ENCODE measurements around the gene ARHGAP24. TPM values are rescaled to one million over a fixed set of nuclear protein-coding genes. Genes with fewer than 3 reads are reported as not detected.

Gene ARHGAP24
- total and polyA plus RNA-seq, 4 donors: 1.8 to 15.2 (median 3.3) TPM

DNA sequence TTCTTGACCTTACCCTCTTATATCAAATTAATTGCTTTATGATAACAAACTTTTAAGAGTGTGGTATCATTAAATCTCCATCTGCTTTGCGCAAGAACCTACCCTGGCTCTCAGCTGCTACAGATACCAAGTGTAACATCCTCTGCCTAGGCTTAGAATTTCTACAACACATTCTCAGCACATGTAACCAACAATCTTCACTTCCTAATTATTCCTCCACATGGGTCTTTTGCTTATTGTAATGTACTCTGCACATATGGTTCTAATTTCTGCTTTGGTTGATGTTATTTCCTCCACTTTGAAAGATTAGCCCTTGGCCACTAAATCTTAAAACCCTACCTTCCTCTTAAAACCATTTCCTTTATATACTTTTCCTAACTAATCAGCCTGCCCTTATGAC is 242.4 kb downstream of the ARHGAP24 start:
- 97% methylated on average over 1 of the region's 1 CpG for WGBS
- no peaks in the 10 kb centered on the region for H3K27me3 ChIP-seq (ENCODE audit: control insufficient read depth in 4 of 4, insufficient read depth in 4 of 4, low read length in 3 of 4)
- peaks cover 0 to 1% (median 0%) of the 10 kb centered on the region in 4 donors for H3K9me3 ChIP-seq (ENCODE audit: control insufficient read depth in 4 of 4, low read length in 3 of 4)
- no peak overlapping the region for H3K27ac ChIP-seq (ENCODE audit: low read depth in 1 of 2, low read length in 2 of 2)
- no peak overlapping the region for H3K9ac ChIP-seq (ENCODE audit: low read depth in 1 of 2, low read length in 2 of 2)
- no peaks in the 10 kb centered on the region for H3K36me3 ChIP-seq (ENCODE audit: control insufficient read depth in 4 of 4, insufficient read depth in 3 of 4, low read depth in 1 of 4, low read length in 3 of 4)
- H3K4me3 ChIP-seq (ENCODE audit: low read depth in 1 of 3, low read length in 3 of 3): no peak overlapping the region
- TF ChIP-seq, protein P1, sequence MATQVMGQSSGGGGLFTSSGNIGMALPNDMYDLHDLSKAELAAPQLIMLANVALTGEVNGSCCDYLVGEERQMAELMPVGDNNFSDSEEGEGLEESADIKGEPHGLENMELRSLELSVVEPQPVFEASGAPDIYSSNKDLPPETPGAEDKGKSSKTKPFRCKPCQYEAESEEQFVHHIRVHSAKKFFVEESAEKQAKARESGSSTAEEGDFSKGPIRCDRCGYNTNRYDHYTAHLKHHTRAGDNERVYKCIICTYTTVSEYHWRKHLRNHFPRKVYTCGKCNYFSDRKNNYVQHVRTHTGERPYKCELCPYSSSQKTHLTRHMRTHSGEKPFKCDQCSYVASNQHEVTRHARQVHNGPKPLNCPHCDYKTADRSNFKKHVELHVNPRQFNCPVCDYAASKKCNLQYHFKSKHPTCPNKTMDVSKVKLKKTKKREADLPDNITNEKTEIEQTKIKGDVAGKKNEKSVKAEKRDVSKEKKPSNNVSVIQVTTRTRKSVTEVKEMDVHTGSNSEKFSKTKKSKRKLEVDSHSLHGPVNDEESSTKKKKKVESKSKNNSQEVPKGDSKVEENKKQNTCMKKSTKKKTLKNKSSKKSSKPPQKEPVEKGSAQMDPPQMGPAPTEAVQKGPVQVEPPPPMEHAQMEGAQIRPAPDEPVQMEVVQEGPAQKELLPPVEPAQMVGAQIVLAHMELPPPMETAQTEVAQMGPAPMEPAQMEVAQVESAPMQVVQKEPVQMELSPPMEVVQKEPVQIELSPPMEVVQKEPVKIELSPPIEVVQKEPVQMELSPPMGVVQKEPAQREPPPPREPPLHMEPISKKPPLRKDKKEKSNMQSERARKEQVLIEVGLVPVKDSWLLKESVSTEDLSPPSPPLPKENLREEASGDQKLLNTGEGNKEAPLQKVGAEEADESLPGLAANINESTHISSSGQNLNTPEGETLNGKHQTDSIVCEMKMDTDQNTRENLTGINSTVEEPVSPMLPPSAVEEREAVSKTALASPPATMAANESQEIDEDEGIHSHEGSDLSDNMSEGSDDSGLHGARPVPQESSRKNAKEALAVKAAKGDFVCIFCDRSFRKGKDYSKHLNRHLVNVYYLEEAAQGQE (IDR thresholded peaks at IDR 0.05): no peak
- TF ChIP-seq FOXA2 (IDR thresholded peaks at IDR 0.05) (no peak), JUND (IDR thresholded peaks at IDR 0.05) (no peak), NR2F2 (IDR thresholded peaks at IDR 0.05) (no peak), FOXA1 (IDR thresholded peaks at IDR 0.05) (no peak), RXRA (IDR thresholded peaks at IDR 0.05) (no peak), GABPA (IDR thresholded peaks at IDR 0.05 in 1 of 2, conservative IDR thresholded peaks at IDR 0.05 in 1 of 2) (no peak), HNF4G (IDR thresholded peaks at IDR 0.05) (no peak), HNF4A (conservative IDR thresholded peaks at IDR 0.05) (no peak), TAF1 (conservative IDR thresholded peaks at IDR 0.05) (no peak), YY1 (IDR thresholded peaks at IDR 0.05) (no peak), EGR1 (IDR thresholded peaks at IDR 0.05; ENCODE audit: low read depth in 2 of 2) (no peak), RAD21 (IDR thresholded peaks at IDR 0.05) (no peak)
- TF ChIP-seq, protein P2, sequence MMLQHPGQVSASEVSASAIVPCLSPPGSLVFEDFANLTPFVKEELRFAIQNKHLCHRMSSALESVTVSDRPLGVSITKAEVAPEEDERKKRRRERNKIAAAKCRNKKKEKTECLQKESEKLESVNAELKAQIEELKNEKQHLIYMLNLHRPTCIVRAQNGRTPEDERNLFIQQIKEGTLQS (IDR thresholded peaks at IDR 0.05): no peak
- TF ChIP-seq, protein P3, sequence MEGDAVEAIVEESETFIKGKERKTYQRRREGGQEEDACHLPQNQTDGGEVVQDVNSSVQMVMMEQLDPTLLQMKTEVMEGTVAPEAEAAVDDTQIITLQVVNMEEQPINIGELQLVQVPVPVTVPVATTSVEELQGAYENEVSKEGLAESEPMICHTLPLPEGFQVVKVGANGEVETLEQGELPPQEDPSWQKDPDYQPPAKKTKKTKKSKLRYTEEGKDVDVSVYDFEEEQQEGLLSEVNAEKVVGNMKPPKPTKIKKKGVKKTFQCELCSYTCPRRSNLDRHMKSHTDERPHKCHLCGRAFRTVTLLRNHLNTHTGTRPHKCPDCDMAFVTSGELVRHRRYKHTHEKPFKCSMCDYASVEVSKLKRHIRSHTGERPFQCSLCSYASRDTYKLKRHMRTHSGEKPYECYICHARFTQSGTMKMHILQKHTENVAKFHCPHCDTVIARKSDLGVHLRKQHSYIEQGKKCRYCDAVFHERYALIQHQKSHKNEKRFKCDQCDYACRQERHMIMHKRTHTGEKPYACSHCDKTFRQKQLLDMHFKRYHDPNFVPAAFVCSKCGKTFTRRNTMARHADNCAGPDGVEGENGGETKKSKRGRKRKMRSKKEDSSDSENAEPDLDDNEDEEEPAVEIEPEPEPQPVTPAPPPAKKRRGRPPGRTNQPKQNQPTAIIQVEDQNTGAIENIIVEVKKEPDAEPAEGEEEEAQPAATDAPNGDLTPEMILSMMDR (IDR thresholded peaks at IDR 0.05; ENCODE audit: low read depth, low read length, missing input control): no peak
- TF ChIP-seq, protein P4, sequence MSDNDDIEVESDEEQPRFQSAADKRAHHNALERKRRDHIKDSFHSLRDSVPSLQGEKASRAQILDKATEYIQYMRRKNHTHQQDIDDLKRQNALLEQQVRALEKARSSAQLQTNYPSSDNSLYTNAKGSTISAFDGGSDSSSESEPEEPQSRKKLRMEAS (IDR thresholded peaks at IDR 0.05): no peak
- TF ChIP-seq, protein P5, sequence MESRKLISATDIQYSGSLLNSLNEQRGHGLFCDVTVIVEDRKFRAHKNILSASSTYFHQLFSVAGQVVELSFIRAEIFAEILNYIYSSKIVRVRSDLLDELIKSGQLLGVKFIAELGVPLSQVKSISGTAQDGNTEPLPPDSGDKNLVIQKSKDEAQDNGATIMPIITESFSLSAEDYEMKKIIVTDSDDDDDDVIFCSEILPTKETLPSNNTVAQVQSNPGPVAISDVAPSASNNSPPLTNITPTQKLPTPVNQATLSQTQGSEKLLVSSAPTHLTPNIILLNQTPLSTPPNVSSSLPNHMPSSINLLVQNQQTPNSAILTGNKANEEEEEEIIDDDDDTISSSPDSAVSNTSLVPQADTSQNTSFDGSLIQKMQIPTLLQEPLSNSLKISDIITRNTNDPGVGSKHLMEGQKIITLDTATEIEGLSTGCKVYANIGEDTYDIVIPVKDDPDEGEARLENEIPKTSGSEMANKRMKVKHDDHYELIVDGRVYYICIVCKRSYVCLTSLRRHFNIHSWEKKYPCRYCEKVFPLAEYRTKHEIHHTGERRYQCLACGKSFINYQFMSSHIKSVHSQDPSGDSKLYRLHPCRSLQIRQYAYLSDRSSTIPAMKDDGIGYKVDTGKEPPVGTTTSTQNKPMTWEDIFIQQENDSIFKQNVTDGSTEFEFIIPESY (IDR thresholded peaks at IDR 0.05): no peak
- DNase-seq (ENCODE audit: low spot score): no peak
- no peaks in the 10 kb centered on the region for H3K4me1 ChIP-seq (ENCODE audit: control insufficient read depth in 4 of 4, insufficient read depth in 4 of 4, low read length in 3 of 4)

Measured in liver (tissue), 9 donors.